PC-9 (cell line): ENCODE results near the gene LOXL4. TPM values are rescaled to one million over a fixed set of nuclear protein-coding genes. Genes with fewer than 3 reads are reported as not detected.

Experiments
- BruUV-seq: library from RNA; stranded (reverse); fragments of 400-500 nt; replicated peaks from 2 replicates; lab custom pipeline; 2021; lab: Mats Ljungman, UMichigan
- CTCF ChIA-PET: fragments of 300-600 bp; sonication (Branson Sonifier 250); formaldehyde crosslinking; loops from one replicate; lab custom pipeline; 2022; ENCODE audit warnings: antibody characterized with exemption; lab: Charles Lee
- POLR2A ChIA-PET: fragments of 300-600 bp; sonication (Branson Sonifier 250); formaldehyde crosslinking; loops from one replicate; lab custom pipeline; 2022; ENCODE audit warnings: antibody characterized with exemption; ENCODE audit not compliant: unreplicated experiment; lab: Charles Lee
- DNase-seq, 2 experiments: peaks; one replicate each; pipeline versions ENCODE4 v3.0.0 to v3.0.0-alpha.2; 2015 to 2022; ENCODE audit warnings: mixed read lengths in 1 of 2
- H2AFZ ChIP-seq: fragments of 200-600 bp; sonication (generic); 2 replicates; pipeline ENCODE4 v1.8.1; 2017; ENCODE audit warnings: antibody characterized with exemption
- H3F3A ChIP-seq: fragments of 200-600 bp; sonication (generic); 2 replicates; pipeline ENCODE4 v1.8.1; 2017; ENCODE audit warnings: antibody characterized with exemption, mild to moderate bottlenecking, low read depth; ENCODE audit not compliant: insufficient read depth
- H3K27ac ChIP-seq: fragments of 200-600 bp; sonication (generic); 2 replicates; pipeline ENCODE4 v1.6.1; 2016; ENCODE audit warnings: mixed run types
- H3K27me3 ChIP-seq: fragments of 200-600 bp; sonication (generic); 2 replicates; pipeline ENCODE4 v1.6.1; 2016; ENCODE audit warnings: low read depth, mixed run types; ENCODE audit not compliant: insufficient read depth
- H3K36me3 ChIP-seq: fragments of 200-600 bp; sonication (generic); 2 replicates; pipeline ENCODE4 v1.6.1; 2016; ENCODE audit warnings: low read depth, mixed run types
- H3K4me1 ChIP-seq: fragments of 200-600 bp; sonication (generic); replicated peaks from 2 replicates; pipeline ENCODE4 v1.6.1; 2016; ENCODE audit warnings: mixed run types; ENCODE audit not compliant: insufficient read depth
- H3K4me2 ChIP-seq: fragments of 200-600 bp; sonication (generic); 2 replicates; pipeline ENCODE4 v1.6.1; 2017; ENCODE audit warnings: mixed run types
- H3K4me3 ChIP-seq: fragments of 200-600 bp; sonication (generic); 2 replicates; pipeline ENCODE4 v1.6.1; 2016; ENCODE audit warnings: mixed run types
- H3K79me2 ChIP-seq: fragments of 200-600 bp; sonication (generic); 2 replicates; pipeline ENCODE4 v1.6.1; 2017; ENCODE audit warnings: low read depth, mixed run types
- H3K9me2 ChIP-seq: fragments of 200-600 bp; sonication (generic); 2 replicates; pipeline ENCODE4 v1.8.1; 2017; ENCODE audit warnings: mild to moderate bottlenecking; ENCODE audit not compliant: insufficient read depth
- H3K9me3 ChIP-seq: fragments of 200-600 bp; sonication (generic); 2 replicates; pipeline ENCODE4 v1.8.1; 2016; ENCODE audit warnings: low read depth; ENCODE audit not compliant: insufficient read depth
- H4K20me1 ChIP-seq: fragments of 200-600 bp; sonication (generic); 2 replicates; pipeline ENCODE4 v1.8.1; 2017; ENCODE audit not compliant: insufficient read depth
- CTCF ChIP-seq: fragments of 200-600 bp; sonication (generic); conservative IDR thresholded peaks from 2 replicates; pipeline ENCODE4 v1.6.1; 2017; ENCODE audit warnings: mixed run types, antibody characterized with exemption, mild to moderate bottlenecking, moderate library complexity
- EZH2 ChIP-seq: fragments of 200-600 bp; sonication (generic); IDR thresholded peaks from 2 replicates; pipeline ENCODE4 v1.8.0; 2017; ENCODE audit warnings: antibody characterized with exemption, low read depth
- intact Hi-C: fragments of 100-400 bp; cut with micrococcal nuclease; formaldehyde crosslinking; loops from one replicate; pipeline ENCODE4 v1.10.0; 2022; ENCODE audit not compliant: unreplicated experiment
- total RNA-seq: library from RNA; stranded (reverse); gene quantifications from 2 replicates; pipeline ENCODE4 v1.2.3, GENCODE V29; 2021

Gene LOXL4
- total RNA-seq, 1 experiment from 2014 or later: 3.5 TPM

GRCh38 chr10:98267069-98267893 lies 713 bp downstream of the LOXL4 start:
- H4K20me1 ChIP-seq: no peaks in the 10 kb centered on the region
- H3K27ac ChIP-seq: no peak overlapping the region
- H3K4me2 ChIP-seq: peak overlapping the region; percentile 68
- H3K27me3 ChIP-seq: no peaks in the 10 kb centered on the region
- intact Hi-C loops: loop anchor here (5.0 to 10.0 kb wide), 2 partner anchors 95 to 382 kb away; no protein-coding TSS in a partner anchor
- no peaks in the 10 kb centered on the region for H3K9me3 ChIP-seq
- POLR2A ChIA-PET: interaction anchor here (1.1 kb wide), 1 partner anchor 27 kb away, joined by 6 read pairs; no protein-coding TSS in a partner anchor
- TF ChIP-seq CTCF: no peak
- TF ChIP-seq EZH2: no peak
- H3K79me2 ChIP-seq: no peaks in the 10 kb centered on the region
- peak overlapping the region; percentile 49 for H3K4me3 ChIP-seq
- BruUV-seq: no TSS peak
- no peaks in the 10 kb centered on the region for H3K9me2 ChIP-seq
- CTCF ChIA-PET: no interaction called here
- no peak for DNase-seq
- H3K4me1 ChIP-seq: peaks cover 63% of the 10 kb centered on the region
- H2AFZ ChIP-seq: no peak overlapping the region
- H3K36me3 ChIP-seq: no peaks in the 10 kb centered on the region
- H3F3A ChIP-seq: peaks cover 26% of the 10 kb centered on the region; the same call in 1 of the 2 replicates

GRCh38 chr10:98266647-98267046 lies 1.3 kb downstream of the LOXL4 start:
- Histone ChIP-seq H3K27ac (no peak overlapping the region), H3K9me3 (no peaks in the 10 kb centered on the region), H3K4me1 (peaks cover 63% of the 10 kb centered on the region), H3K79me2 (no peaks in the 10 kb centered on the region), H3K36me3 (no peaks in the 10 kb centered on the region), H4K20me1 (no peaks in the 10 kb centered on the region), H3K4me2 (peak overlapping the region; percentile 68), H3F3A (peaks cover 26% of the 10 kb centered on the region; the same call in 1 of the 2 replicates), H2AFZ (no peak overlapping the region), H3K4me3 (peak overlapping the region; percentile 14; the same call in 1 of the 2 replicates), H3K9me2 (no peaks in the 10 kb centered on the region), H3K27me3 (no peaks in the 10 kb centered on the region)
- ChIA-PET CTCF (no interaction called here), POLR2A (no interaction called here)
- no peak for TF ChIP-seq EZH2
- TF ChIP-seq CTCF: no peak
- intact Hi-C loops: loop anchor here (5.0 to 10.0 kb wide), 2 partner anchors 96 to 382 kb away; no protein-coding TSS in a partner anchor
- DNase-seq: no peak
- BruUV-seq: no TSS peak

- Histone ChIP-seq H3F3A (peaks cover 22% of the 10 kb centered on the region; the same call in 1 of the 2 replicates), H3K9me3 (no peaks in the 10 kb centered on the region), H3K4me2 (peak overlapping the region; percentile 68), H3K27me3 (no peaks in the 10 kb centered on the region), H3K79me2 (no peaks in the 10 kb centered on the region), H3K27ac (no peak overlapping the region), H3K36me3 (no peaks in the 10 kb centered on the region), H4K20me1 (no peaks in the 10 kb centered on the region), H3K4me3 (no peak overlapping the region), H3K9me2 (no peaks in the 10 kb centered on the region), H2AFZ (no peak overlapping the region), H3K4me1 (peaks cover 57% of the 10 kb centered on the region)
- BruUV-seq: no TSS peak
- TF ChIP-seq EZH2 (no peak), CTCF (no peak)
- intact Hi-C loops: loop anchor here (5.0 to 10.0 kb wide), 2 partner anchors 97 to 381 kb away; no protein-coding TSS in a partner anchor
- POLR2A ChIA-PET: no interaction called here
- no peak for DNase-seq
- CTCF ChIA-PET: no interaction called here
Observed at GRCh38 chr10:98265403-98266378, 2.3 kb downstream of the LOXL4 start.
